ENCODE results near the gene ZNF827.

Gene ZNF827

GRCh38 chr4:145934434-145935047 is 4.1 kb downstream of the ZNF827 start:
- DNase-seq (ENCODE audit: low read depth in 1 of 2, low spot score in 1 of 2) = no peak

GRCh38 chr4:145933134-145933533 is 5.5 kb downstream of the ZNF827 start:
- DNase-seq (ENCODE audit: low read depth in 1 of 2, low spot score in 1 of 2) = no peak

- no peak for DNase-seq (ENCODE audit: low read depth in 1 of 2, low spot score in 1 of 2)
Measured at GRCh38 chr4:145931403-145931802, 7.2 kb downstream of the ZNF827 start.

- no peak for DNase-seq (ENCODE audit: low read depth in 1 of 2, low spot score in 1 of 2)
Measured at GRCh38 chr4:145930592-145930991, 8.0 kb downstream of the ZNF827 start.

GRCh38 chr4:145929415-145930178 is 9.0 kb downstream of the ZNF827 start:
- no peak for DNase-seq (ENCODE audit: low read depth in 1 of 2, low spot score in 1 of 2)

GRCh38 chr4:145928748-145929147 is 9.9 kb downstream of the ZNF827 start:
- DNase-seq (ENCODE audit: low read depth in 1 of 2, low spot score in 1 of 2) = no peak

GRCh38 chr4:145927030-145927429 is 11.6 kb downstream of the ZNF827 start:
- no peak for DNase-seq (ENCODE audit: low read depth in 1 of 2, low spot score in 1 of 2)

- DNase-seq (ENCODE audit: low read depth in 1 of 2, low spot score in 1 of 2) = no peak
Measured at GRCh38 chr4:145921231-145921630, 17.4 kb downstream of the ZNF827 start.

- DNase-seq (ENCODE audit: low read depth in 1 of 2, low spot score in 1 of 2) = no peak
Measured at GRCh38 chr4:145920205-145920604, 18.4 kb downstream of the ZNF827 start.

- DNase-seq (ENCODE audit: low read depth in 1 of 2, low spot score in 1 of 2) = no peak
Measured at GRCh38 chr4:145912376-145912775, 26.2 kb downstream of the ZNF827 start.

- DNase-seq (ENCODE audit: low read depth in 1 of 2, low spot score in 1 of 2) = no peak
Measured at GRCh38 chr4:145909773-145910172, 28.9 kb downstream of the ZNF827 start.

- no peak for DNase-seq (ENCODE audit: low read depth in 1 of 2, low spot score in 1 of 2)
Measured at GRCh38 chr4:145909281-145909715, 29.3 kb downstream of the ZNF827 start.

- DNase-seq (ENCODE audit: low read depth in 1 of 2, low spot score in 1 of 2) = no peak
Measured at GRCh38 chr4:145907812-145908211, 30.8 kb downstream of the ZNF827 start.

- DNase-seq (ENCODE audit: low read depth in 1 of 2, low spot score in 1 of 2) = no peak
Measured at GRCh38 chr4:145907390-145907789, 31.2 kb downstream of the ZNF827 start.

GRCh38 chr4:145904413-145905177 is 34.0 kb downstream of the ZNF827 start:
- no peak for DNase-seq (ENCODE audit: low read depth in 1 of 2, low spot score in 1 of 2)

GRCh38 chr4:145902522-145902921 is 36.1 kb downstream of the ZNF827 start:
- no peak for DNase-seq (ENCODE audit: low read depth in 1 of 2, low spot score in 1 of 2)

GRCh38 chr4:145899886-145900460 is 38.6 kb downstream of the ZNF827 start:
- DNase-seq (ENCODE audit: low read depth in 1 of 2, low spot score in 1 of 2) = no peak

- no peak for DNase-seq (ENCODE audit: low read depth in 1 of 2, low spot score in 1 of 2)
Measured at GRCh38 chr4:145898926-145899531, 39.6 kb downstream of the ZNF827 start.

GRCh38 chr4:145898466-145898865 is 40.2 kb downstream of the ZNF827 start:
- no peak for DNase-seq (ENCODE audit: low read depth in 1 of 2, low spot score in 1 of 2)

GRCh38 chr4:145895056-145895455 is 43.6 kb downstream of the ZNF827 start:
- DNase-seq (ENCODE audit: low read depth in 1 of 2, low spot score in 1 of 2) = no peak

GRCh38 chr4:145891958-145892357 is 46.7 kb downstream of the ZNF827 start:
- DNase-seq (ENCODE audit: low read depth in 1 of 2, low spot score in 1 of 2) = no peak

Data from activated T-helper 1 cell treated with anti-CD3 and anti-CD28 coated beads, Interleukin-2, amount 50 U/mL, for 16 hours (primary cell).